DOHH2 (cell line): ENCODE measurements around the gene UNC45A.
A peak's percentile ranks its signal among the peaks of the same experiment; 100 is the strongest.

Source experiments
- H3F3A ChIP-seq: fragments of 200-600 bp; sonication (generic), shearing (Covaris generic); 2 replicates; pipeline ENCODE4 v1.6.0; 2016; ENCODE audit warnings: antibody characterized with exemption, mild to moderate bottlenecking; ENCODE audit not compliant: control insufficient read depth, insufficient read depth
- H3K27ac ChIP-seq: fragments of 200-600 bp; sonication (generic); 2 replicates; pipeline ENCODE4 v1.5.1; 2014; ENCODE audit warnings: low read depth, mild to moderate bottlenecking, low read length, moderate library complexity
- H3K27me3 ChIP-seq: fragments of 200-600 bp; sonication (generic); 2 replicates; pipeline ENCODE4 v1.6.1; 2014; ENCODE audit warnings: mild to moderate bottlenecking, low read length, mixed read lengths; ENCODE audit not compliant: control insufficient read depth
- H3K36me3 ChIP-seq: fragments of 200-600 bp; sonication (generic); 2 replicates; pipeline ENCODE4 v1.6.1; 2014; ENCODE audit warnings: mild to moderate bottlenecking, low read length, moderate library complexity, mixed read lengths; ENCODE audit not compliant: control insufficient read depth
- H3K4me1 ChIP-seq: fragments of 200-600 bp; sonication (generic); 2 replicates; pipeline ENCODE4 v1.6.1; 2014; ENCODE audit warnings: mild to moderate bottlenecking, low read length, mixed read lengths; ENCODE audit not compliant: control insufficient read depth
- H3K4me2 ChIP-seq: fragments of 200-600 bp; sonication (generic); 2 replicates; pipeline ENCODE4 v1.6.0; 2014; ENCODE audit warnings: mild to moderate bottlenecking, low read length, moderate library complexity
- H3K4me3 ChIP-seq: fragments of 200-600 bp; sonication (generic); 2 replicates; pipeline ENCODE4 v1.5.1; 2014; ENCODE audit warnings: mild to moderate bottlenecking, low read length, mixed read lengths
- H3K79me2 ChIP-seq: fragments of 200-600 bp; sonication (generic); 2 replicates; pipeline ENCODE4 v1.6.1; 2014; ENCODE audit warnings: mild to moderate bottlenecking, low read length, mixed read lengths; ENCODE audit not compliant: control insufficient read depth
- H3K9me2 ChIP-seq: fragments of 200-600 bp; sonication (generic); replicated peaks from 2 replicates; pipeline ENCODE4 v1.6.1; 2014; ENCODE audit warnings: mild to moderate bottlenecking, low read length, mixed read lengths; ENCODE audit not compliant: control insufficient read depth
- H3K9me3 ChIP-seq: fragments of 200-600 bp; sonication (generic); 2 replicates; pipeline ENCODE4 v1.6.1; 2014; ENCODE audit warnings: antibody characterized with exemption, low read length, mixed read lengths; ENCODE audit not compliant: control insufficient read depth, insufficient read depth
- H4K20me1 ChIP-seq: fragments of 200-600 bp; sonication (generic); 2 replicates; pipeline ENCODE4 v1.6.0; 2014; ENCODE audit warnings: low read depth, mild to moderate bottlenecking, antibody characterized with exemption, low read length, moderate library complexity; ENCODE audit not compliant: control insufficient read depth, insufficient read depth
- CTCF ChIP-seq: fragments of 200-600 bp; sonication (generic); IDR thresholded peaks from one replicate; pipeline ENCODE4 v1.5.1; 2014; ENCODE audit warnings: antibody characterized with exemption, mild to moderate bottlenecking, low read depth, low read length; ENCODE audit not compliant: poor library complexity, severe bottlenecking
- EZH2phosphoT487 ChIP-seq: fragments of 200-600 bp; sonication (generic); IDR thresholded peaks from 2 replicates; pipeline ENCODE4 v1.6.1; 2017; ENCODE audit warnings: borderline replicate concordance, mild to moderate bottlenecking, antibody characterized with exemption, low read length, moderate library complexity, mixed read lengths

UNC45A gene

DNA sequence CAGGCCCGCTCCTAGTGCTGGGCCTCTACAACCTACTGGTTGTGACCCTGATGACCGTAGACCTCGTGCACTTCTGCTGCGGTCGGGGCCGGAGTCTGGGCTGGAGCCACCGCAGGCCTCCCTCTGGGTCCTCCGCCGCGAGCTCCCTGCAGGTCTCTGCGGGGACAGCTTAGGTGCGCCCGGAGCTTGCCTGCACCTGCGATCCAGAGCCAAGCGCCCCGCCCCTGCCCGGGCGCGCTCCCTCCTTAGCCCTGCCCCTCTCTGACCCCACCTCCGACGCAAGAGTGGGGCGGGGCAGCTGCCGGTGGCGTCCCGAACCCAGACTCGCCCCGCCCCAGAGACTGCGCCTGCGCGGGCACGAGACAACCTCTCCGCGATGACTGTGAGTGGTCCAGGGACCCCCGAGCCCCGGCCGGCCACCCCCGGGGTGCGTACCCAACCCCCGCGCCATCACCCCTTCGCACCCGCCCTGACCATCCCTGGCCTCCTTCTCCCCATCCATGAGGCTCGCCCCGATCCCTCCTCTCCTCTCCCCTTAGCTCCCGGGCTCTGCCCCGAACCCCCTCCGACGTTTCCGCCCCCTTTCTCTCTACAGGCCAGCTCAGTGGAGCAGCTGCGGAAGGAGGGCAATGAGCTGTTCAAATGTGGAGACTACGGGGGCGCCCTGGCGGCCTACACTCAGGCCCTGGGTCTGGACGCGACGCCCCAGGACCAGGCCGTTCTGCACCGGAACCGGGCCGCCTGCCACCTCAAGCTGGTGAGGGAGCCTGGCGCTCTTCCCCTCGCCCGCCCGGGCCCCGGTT lies at the start of gene UNC45A:
Gene UNC45A, plus strand, starts transcription at position 337 of the 803 bp plus-strand sequence. Its CDS starts 40 bp downstream, at position 377.
- H3F3A ChIP-seq = peaks cover 11% of the 10 kb centered on the region
- TF ChIP-seq EZH2phosphoT487 (no peak), CTCF (peak; percentile 48)
- peaks cover 54% of the 10 kb centered on the region for H3K4me1 ChIP-seq
- peak within 1 kb of the TSS; percentile 85 for H3K4me2 ChIP-seq
- H3K79me2 ChIP-seq = peaks cover 36% of the 10 kb centered on the region
- no peaks in the 10 kb centered on the region for H3K9me3 ChIP-seq
- 0 out of 2 replicates have a peak, but pooled peaks cover 5% of the 10 kb centered on the region for H4K20me1 ChIP-seq
- peak within 1 kb of the TSS; percentile 90 for H3K4me3 ChIP-seq
- H3K27ac ChIP-seq = peak within 1 kb of the TSS; percentile 34
- H3K9me2 ChIP-seq = no peaks in the 10 kb centered on the region
- no peaks in the 10 kb centered on the region for H3K27me3 ChIP-seq
- peaks cover 52% of the 10 kb centered on the region for H3K36me3 ChIP-seq

GRCh38 chr15:90885432-90886290 lies 49.4 kb upstream of the UNC45A start:
- Histone ChIP-seq H3K4me1 (peaks cover 42% of the 10 kb centered on the region), H3K9me3 (no peaks in the 10 kb centered on the region), H3K27ac (peak overlapping the region; percentile 72), H3K27me3 (no peaks in the 10 kb centered on the region), H4K20me1 (no peaks in the 10 kb centered on the region), H3K36me3 (peaks cover 20% of the 10 kb centered on the region), H3K4me2 (peak overlapping the region; percentile 92), H3F3A (peaks cover 4% of the 10 kb centered on the region), H3K4me3 (peak overlapping the region; percentile 72), H3K9me2 (no peaks in the 10 kb centered on the region), H3K79me2 (peaks cover 6% of the 10 kb centered on the region; the same call in 1 of the 2 replicates)
- TF ChIP-seq EZH2phosphoT487 (no peak), CTCF (peak; percentile 98)

GRCh38 chr15:90886291-90886614 lies 48.8 kb upstream of the UNC45A start:
- Histone ChIP-seq H3K27me3 (no peaks in the 10 kb centered on the region), H4K20me1 (no peaks in the 10 kb centered on the region), H3K4me3 (no peak overlapping the region; the same call in 1 of the 2 replicates), H3K9me2 (no peaks in the 10 kb centered on the region), H3K4me1 (peaks cover 42% of the 10 kb centered on the region), H3K9me3 (no peaks in the 10 kb centered on the region), H3F3A (peaks cover 4% of the 10 kb centered on the region), H3K27ac (no peak overlapping the region), H3K36me3 (peaks cover 20% of the 10 kb centered on the region), H3K79me2 (peaks cover 6% of the 10 kb centered on the region; the same call in 1 of the 2 replicates), H3K4me2 (peak overlapping the region; percentile 92)
- TF ChIP-seq CTCF (no peak), EZH2phosphoT487 (no peak)
